Ovary (tissue), 9 donors: ENCODE data around the gene MAD1L1. TPM values are rescaled to one million over a fixed set of nuclear protein-coding genes. Genes with fewer than 3 reads are reported as not detected.
A peak's percentile ranks its signal among the peaks of the same experiment; 100 is the strongest.

Experiments used
- DNase-seq, 5 donors: peaks; one replicate each; pipeline ENCODE4 v3.0.0-alpha.2; 2019 to 2020
- H3K27ac ChIP-seq, 2 donors: fragments of 200-600 bp; one replicate each; pipeline versions ENCODE4 v1.5.1 to v1.8.0; 2019 to 2022
- H3K27me3 ChIP-seq: fragments of 200-600 bp; one replicate; pipeline ENCODE4 v1.8.0; 2022
- H3K36me3 ChIP-seq: fragments of 200-600 bp; sonication (generic); one replicate; pipeline ENCODE4 v1.5.1; 2019
- H3K4me1 ChIP-seq: one replicate; pipeline ENCODE4 v1.8.1; 2013; ENCODE audit warnings: mild to moderate bottlenecking, moderate library complexity; ENCODE audit not compliant: insufficient read depth
- H3K4me3 ChIP-seq: fragments of 200-600 bp; sonication (generic); one replicate; pipeline ENCODE4 v1.5.1; 2017
- H3K9me3 ChIP-seq, 2 donors: fragments of 200-600 bp in 1 of 2; sonication (generic) in 1 of 2; one replicate each; pipeline versions ENCODE4 v1.5.1 to v1.8.1; 2013 to 2019; ENCODE audit warnings: mild to moderate bottlenecking in 1 of 2, moderate library complexity in 1 of 2
- CTCF ChIP-seq, 3 donors: fragments of 450-650 bp in 2 of 3; fragments of 200-600 bp in 1 of 3; IDR thresholded peaks; one replicate each; pipeline versions ENCODE4 v1.5.1 to v1.8.0; 2016 to 2022; ENCODE audit warnings: antibody characterized with exemption in 3 of 3, mild to moderate bottlenecking in 1 of 3
- EP300 ChIP-seq: sonication (generic); formaldehyde crosslinking; IDR thresholded peaks from one replicate; pipeline ENCODE4 v1.6.1; 2017; ENCODE audit warnings: antibody characterized with exemption
- POLR2A ChIP-seq: fragments of 450-650 bp; IDR thresholded peaks from one replicate; pipeline ENCODE4 v1.6.1; 2017; ENCODE audit warnings: antibody characterized with exemption, mild to moderate bottlenecking, moderate library complexity
- WGBS, 3 donors: extraction: QIAGEN DNeasy Blood & Tissue Kit in 1 of 3; methylation state at CpG; one replicate each; pipeline versions ENCODE4 v1.1.5 to v1.1.7; 2013 to 2017; 5-methylcytosine and 5-hydroxymethylcytosine counted together
- intact Hi-C, 4 donors: fragments of 100-400 bp; cut with DNase I; formaldehyde crosslinking; loops; one replicate each; pipeline versions ENCODE4 v1.11.0 to v1.15.1; 2022 to 2023
- polyA plus RNA-seq, 2 donors: library from polyadenylated mRNA; stranded (reverse); fragments of 200-250 nt in 1 of 2; fragments of 350-450 nt in 1 of 2; fragmentation: Illumina TruSeq in 1 of 2; extraction: RNeasy Lipid Tissue Mini Kit (QIAGEN cat#74804) in 1 of 2; gene quantifications; one replicate each; pipeline ENCODE4 v1.2.3, GENCODE V29; 2013 to 2014
- total RNA-seq, 7 donors: library from RNA; depleted of rRNA in 2 of 7; stranded (reverse); fragments of >200 nt in 2 of 7; fragmentation: NEBNext Ultra II Directional in 3 of 7; extraction: Animal tissue kit (Norgen Biotek cat#: 25700) in 3 of 7; gene quantifications; one replicate each; pipeline versions ENCODE4 v1.1.0 to v1.2.4, GENCODE V29; 2016 to 2023
- donor health status: DM: no; HTN: no; CAD: no; lungs with moderate emphysema.
- donor health status: DM: no; HTN: no; CAD: no.
- donor health status: Bipolar disorder and iron deficiency.
- donor health status: DM: yes; HTN: yes; CAD: no.
- donor health status: DM: no; HTN: no; CAD: no.
- donor health status: DM: yes; HTN: yes; CAD: no.

The MAD1L1 gene
- total and polyA plus RNA-seq, 9 donors = 5.9 to 36.6 (median 22.8) TPM

DNA sequence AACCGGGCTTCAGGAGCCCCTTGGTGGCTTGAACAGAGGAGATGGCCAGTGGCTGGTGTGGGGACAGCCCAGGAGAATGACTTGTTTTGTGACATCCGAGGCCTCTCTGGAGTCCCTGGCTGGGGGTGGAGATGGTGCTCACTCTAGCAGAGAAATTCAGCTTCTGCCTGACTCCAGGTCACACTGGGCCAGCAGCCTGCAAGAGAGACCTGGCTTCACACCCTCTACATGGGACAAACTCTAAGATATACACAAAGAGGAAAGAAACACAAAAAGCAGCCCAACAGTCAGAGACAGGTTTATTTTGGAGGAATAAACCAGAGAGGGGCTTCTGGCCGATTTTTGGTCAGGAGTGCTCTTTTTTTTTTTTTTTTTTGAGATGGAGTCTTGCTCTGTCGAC is 429.8 kb downstream of the MAD1L1 start:
- 62 to 85% (median 81%) methylated on average over 4 of the region's 4 CpGs for WGBS, 3 donors
- intact Hi-C loops = loop anchor here in 1 of 4 donors (10.0 kb wide), 1 partner anchor 412 kb away; no protein-coding TSS in a partner anchor
- H3K9me3 ChIP-seq = no peaks in the 10 kb centered on the region
- no peak overlapping the region for H3K4me3 ChIP-seq
- TF ChIP-seq CTCF (IDR thresholded peaks at IDR 0.05) = no peak
- no peak overlapping the region for H3K27ac ChIP-seq
- DNase-seq = peak in 1 of 5 donors; percentile 4
- no peaks in the 10 kb centered on the region for H3K4me1 ChIP-seq
- H3K36me3 ChIP-seq = no peaks in the 10 kb centered on the region
- no peaks in the 10 kb centered on the region for H3K27me3 ChIP-seq

DNA sequence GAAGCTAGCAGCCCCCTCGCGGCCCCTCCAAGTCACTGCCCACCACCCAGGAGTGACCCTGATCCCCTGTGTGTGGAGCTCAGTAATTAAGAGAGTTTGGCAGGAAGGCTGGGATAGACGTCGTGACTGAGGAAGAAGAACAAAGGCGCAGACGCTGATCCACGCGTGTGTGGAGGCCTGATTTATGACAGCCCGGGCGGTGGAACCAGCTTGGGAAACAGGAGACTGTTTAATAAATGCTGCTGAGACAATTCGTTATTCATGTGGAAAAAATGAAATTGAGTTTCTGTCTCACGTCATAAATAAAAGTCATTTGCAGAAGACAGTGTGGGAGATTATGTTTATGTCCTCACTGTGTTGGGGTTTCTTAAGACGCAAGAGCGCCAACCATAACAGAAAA is 431.8 kb downstream of the MAD1L1 start:
- no peaks in the 10 kb centered on the region for H3K27me3 ChIP-seq
- no peak overlapping the region for H3K27ac ChIP-seq
- TF ChIP-seq POLR2A = no peak
- TF ChIP-seq EP300 = no peak
- no peak for TF ChIP-seq CTCF (IDR thresholded peaks at IDR 0.05)
- no peaks in the 10 kb centered on the region for H3K36me3 ChIP-seq
- intact Hi-C loops = loop anchor here in 1 of 4 donors (10.0 kb wide), 1 partner anchor 414 kb away; no protein-coding TSS in a partner anchor
- no peak overlapping the region for H3K4me3 ChIP-seq
- no peaks in the 10 kb centered on the region for H3K9me3 ChIP-seq
- 5 to 8% (median 6%) methylated on average over 14 of the region's 14 CpGs for WGBS, 3 donors
- peak in 1 of 5 donors; percentile 11 for DNase-seq
- H3K4me1 ChIP-seq = no peaks in the 10 kb centered on the region

DNA sequence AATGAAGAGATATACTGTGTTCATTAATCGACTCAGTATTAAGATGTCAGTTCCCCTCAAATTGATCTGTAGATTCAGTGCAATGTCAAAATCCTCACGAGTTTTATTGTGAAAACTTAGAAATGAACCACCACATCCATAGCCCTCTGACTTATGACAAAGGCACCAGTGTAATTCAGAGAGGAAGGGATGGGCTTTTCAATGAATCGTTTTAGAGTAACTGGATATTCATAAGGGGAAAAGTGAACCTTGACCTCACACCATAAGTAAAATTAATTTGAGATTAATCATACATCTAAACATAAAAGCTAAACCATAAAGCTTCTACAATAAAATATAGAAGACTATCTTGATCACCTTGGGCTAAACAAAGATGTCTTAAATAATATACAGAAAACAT is 434.6 kb downstream of the MAD1L1 start:
- Histone ChIP-seq H3K4me1 (no peaks in the 10 kb centered on the region), H3K9me3 (no peaks in the 10 kb centered on the region), H3K4me3 (no peak overlapping the region), H3K36me3 (no peaks in the 10 kb centered on the region), H3K27ac (no peak overlapping the region), H3K27me3 (no peaks in the 10 kb centered on the region)
- 61 to 77% (median 70%) methylated on average over 3 of the region's 3 CpGs for WGBS, 3 donors
- intact Hi-C loops = no loop called here
- no peak for DNase-seq
- TF ChIP-seq CTCF (IDR thresholded peaks at IDR 0.05) = no peak
- TF ChIP-seq EP300 = no peak
- no peak for TF ChIP-seq POLR2A

GRCh38 chr7:1794888-1795542 is 437.7 kb downstream of the MAD1L1 start:
- no peaks in the 10 kb centered on the region for H3K4me1 ChIP-seq
- H3K27me3 ChIP-seq = no peaks in the 10 kb centered on the region
- no peak for DNase-seq
- no peaks in the 10 kb centered on the region for H3K9me3 ChIP-seq
- intact Hi-C loops = no loop called here
- WGBS, 3 donors = 17 to 26% (median 24%) methylated on average over 1 of the region's 1 CpG
- H3K36me3 ChIP-seq = no peaks in the 10 kb centered on the region
- H3K27ac ChIP-seq = no peak overlapping the region
- no peak for TF ChIP-seq EP300
- no peak for TF ChIP-seq POLR2A
- TF ChIP-seq CTCF (IDR thresholded peaks at IDR 0.05) = no peak
- no peak overlapping the region for H3K4me3 ChIP-seq
